Lower lobe of right lung (tissue), 2 donors: ENCODE results near the gene FAM120B. TPM values are rescaled to one million over a fixed set of nuclear protein-coding genes. Genes with fewer than 3 reads are reported as not detected.

Source experiments
- ATAC-seq, 2 donors: fragments of 200-7000 bp; cut with Tn5 transposase; one replicate each; pipeline ENCODE4 v1.9.1; 2020 to 2022; ENCODE audit warnings: mild to moderate bottlenecking in 2 of 2, moderate library complexity in 2 of 2
- DNase-seq: peaks from one replicate; pipeline ENCODE4 v3.0.0-alpha.2; 2020
- H3K27ac ChIP-seq: fragments of 200-600 bp; one replicate; pipeline ENCODE4 v1.8.0; 2022
- H3K27me3 ChIP-seq: fragments of 200-600 bp; one replicate; pipeline ENCODE4 v1.8.0; 2022; ENCODE audit warnings: low read depth
- H3K36me3 ChIP-seq: fragments of 200-600 bp; one replicate; pipeline ENCODE4 v1.8.0; 2022; ENCODE audit warnings: mild to moderate bottlenecking
- H3K4me1 ChIP-seq: fragments of 200-600 bp; one replicate; pipeline ENCODE4 v1.8.0; 2022
- H3K4me3 ChIP-seq: fragments of 200-600 bp; one replicate; pipeline ENCODE4 v1.8.0; 2022; ENCODE audit warnings: mild to moderate bottlenecking
- H3K9me3 ChIP-seq: fragments of 200-600 bp; one replicate; pipeline ENCODE4 v1.8.0; 2022
- CTCF ChIP-seq: fragments of 200-600 bp; IDR thresholded peaks from one replicate; pipeline ENCODE4 v1.8.0; 2022; ENCODE audit warnings: antibody characterized with exemption, mild to moderate bottlenecking
- intact Hi-C: fragments of 100-400 bp; cut with DNase I; formaldehyde crosslinking; loops from one replicate; pipeline ENCODE4 v1.11.0; 2022
- total RNA-seq: library from RNA; stranded (reverse); fragmentation: NEBNext Ultra II Directional; extraction: Animal tissue kit (Norgen Biotek cat#: 25700); gene quantifications from one replicate; pipeline ENCODE4 v1.2.1, GENCODE V29; 2021
- donor health status: DM: no; HTN: yes; CAD: no; lungs with severe emphysema.

Gene FAM120B
- total RNA-seq, 1 donor from 2014 or later: 29.0 TPM

DNA sequence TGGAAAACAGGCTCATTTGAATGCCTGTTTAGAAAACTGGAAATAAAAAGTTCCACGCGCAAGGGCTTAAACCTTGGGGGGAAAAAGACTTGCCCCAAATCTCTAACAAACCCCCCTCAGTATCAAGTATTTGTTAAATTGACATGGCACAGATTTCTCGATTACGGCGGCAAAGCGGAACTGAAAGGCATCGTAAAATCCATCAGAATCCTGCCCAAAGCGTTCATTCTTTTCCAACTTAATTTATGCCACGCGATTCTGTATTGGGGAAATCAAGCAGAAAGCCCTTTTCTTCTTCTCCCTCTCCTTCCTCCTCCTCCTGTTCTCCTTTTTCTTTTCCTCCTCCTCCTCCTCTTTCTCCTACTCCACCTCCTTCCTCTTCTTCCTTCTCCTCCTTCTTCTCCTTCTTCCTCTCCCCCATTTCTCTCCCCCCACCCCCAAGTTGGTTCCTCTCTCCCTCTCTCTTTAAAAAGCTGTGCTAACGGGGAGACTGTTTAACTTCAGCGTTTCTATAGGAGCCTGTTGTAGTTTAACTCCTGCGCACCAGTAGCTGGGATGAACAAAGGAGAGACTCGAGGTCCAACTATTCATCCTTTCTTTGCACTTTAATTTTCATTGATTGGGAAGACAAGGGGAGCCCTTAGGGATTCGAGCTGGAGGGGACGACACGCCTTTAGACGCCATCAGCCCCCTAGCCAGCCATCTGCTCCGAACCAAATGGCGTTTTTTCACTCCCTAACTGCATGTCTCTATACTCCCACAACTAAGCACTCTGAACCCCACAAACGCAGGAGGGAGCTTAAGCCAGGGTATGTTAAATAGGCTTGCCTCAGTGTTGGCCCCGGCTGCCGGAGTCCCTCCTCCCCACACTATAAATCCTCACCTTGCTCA is 13.0 kb upstream of the FAM120B start:
- no peak for DNase-seq
- peaks cover 87% of the 10 kb centered on the region for H3K27me3 ChIP-seq
- ATAC-seq: no peak
- no peak overlapping the region for H3K27ac ChIP-seq
- no peak for TF ChIP-seq CTCF
- no peaks in the 10 kb centered on the region for H3K9me3 ChIP-seq
- peaks cover 63% of the 10 kb centered on the region for H3K4me1 ChIP-seq
- no peaks in the 10 kb centered on the region for H3K36me3 ChIP-seq
- H3K4me3 ChIP-seq: peak overlapping the region; percentile 8
- intact Hi-C loops: no loop called here

DNA sequence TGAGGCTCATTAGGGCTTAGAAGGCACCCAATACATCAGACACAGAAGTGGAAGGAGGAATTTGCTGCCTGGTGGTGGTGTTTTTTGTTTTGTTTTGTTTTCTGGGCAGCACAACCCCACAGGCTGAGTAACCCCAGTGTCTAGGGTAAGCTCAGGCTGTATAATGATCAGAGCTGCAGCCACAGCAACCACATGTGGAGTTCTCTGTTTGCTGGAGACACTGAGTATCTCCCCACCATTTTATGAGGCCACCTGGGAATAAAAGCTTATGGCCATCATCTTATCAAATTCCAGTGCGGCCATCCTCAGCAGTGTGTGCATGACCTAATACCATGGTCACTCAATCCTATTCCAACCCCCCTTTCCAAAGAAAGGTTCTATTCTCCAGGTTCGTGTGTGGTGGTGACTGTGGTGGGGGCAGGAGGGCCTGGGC is 12.2 kb upstream of the FAM120B start:
- Histone ChIP-seq H3K27me3 (peaks cover 82% of the 10 kb centered on the region), H3K9me3 (no peaks in the 10 kb centered on the region), H3K36me3 (no peaks in the 10 kb centered on the region), H3K4me1 (peaks cover 56% of the 10 kb centered on the region), H3K27ac (no peak overlapping the region), H3K4me3 (no peak overlapping the region)
- ATAC-seq: no peak
- no peak for TF ChIP-seq CTCF
- DNase-seq: no peak
- intact Hi-C loops: no loop called here

GRCh38 chr6:170294813-170295509 is 11.6 kb upstream of the FAM120B start:
- DNase-seq (no peak), ATAC-seq (no peak)
- intact Hi-C loops: no loop called here
- Histone ChIP-seq H3K9me3 (no peaks in the 10 kb centered on the region), H3K4me3 (peak overlapping the region; percentile 59), H3K36me3 (no peaks in the 10 kb centered on the region), H3K4me1 (peaks cover 51% of the 10 kb centered on the region), H3K27me3 (peaks cover 77% of the 10 kb centered on the region), H3K27ac (no peak overlapping the region)
- TF ChIP-seq CTCF: no peak

GRCh38 chr6:170295510-170296422 is 10.8 kb upstream of the FAM120B start:
- TF ChIP-seq CTCF: no peak
- peaks cover 77% of the 10 kb centered on the region for H3K27me3 ChIP-seq
- intact Hi-C loops: no loop called here
- no peaks in the 10 kb centered on the region for H3K9me3 ChIP-seq
- no peaks in the 10 kb centered on the region for H3K36me3 ChIP-seq
- DNase-seq: peak; percentile 55
- H3K27ac ChIP-seq: no peak overlapping the region
- peak overlapping the region; percentile 59 for H3K4me3 ChIP-seq
- ATAC-seq: peak; percentile 43 to 60
- peaks cover 51% of the 10 kb centered on the region for H3K4me1 ChIP-seq

GRCh38 chr6:170296423-170296745 is 10.2 kb upstream of the FAM120B start:
- intact Hi-C loops: no loop called here
- H3K27me3 ChIP-seq: peaks cover 73% of the 10 kb centered on the region
- no peak for DNase-seq
- ATAC-seq: no peak
- H3K27ac ChIP-seq: no peak overlapping the region
- TF ChIP-seq CTCF: no peak
- peaks cover 48% of the 10 kb centered on the region for H3K4me1 ChIP-seq
- H3K4me3 ChIP-seq: peak overlapping the region; percentile 59
- H3K9me3 ChIP-seq: no peaks in the 10 kb centered on the region
- H3K36me3 ChIP-seq: no peaks in the 10 kb centered on the region
